ENCODE measurements around the gene CRMP1. TPM values are rescaled to one million over a fixed set of nuclear protein-coding genes. Genes with fewer than 3 reads are reported as not detected.

CRMP1 gene
- total and polyA plus RNA-seq, 2 of the 8 experiments (the other 6 are each of a cell fraction or from before 2014, with no cell fraction given): 120 to 131 TPM

DNA sequence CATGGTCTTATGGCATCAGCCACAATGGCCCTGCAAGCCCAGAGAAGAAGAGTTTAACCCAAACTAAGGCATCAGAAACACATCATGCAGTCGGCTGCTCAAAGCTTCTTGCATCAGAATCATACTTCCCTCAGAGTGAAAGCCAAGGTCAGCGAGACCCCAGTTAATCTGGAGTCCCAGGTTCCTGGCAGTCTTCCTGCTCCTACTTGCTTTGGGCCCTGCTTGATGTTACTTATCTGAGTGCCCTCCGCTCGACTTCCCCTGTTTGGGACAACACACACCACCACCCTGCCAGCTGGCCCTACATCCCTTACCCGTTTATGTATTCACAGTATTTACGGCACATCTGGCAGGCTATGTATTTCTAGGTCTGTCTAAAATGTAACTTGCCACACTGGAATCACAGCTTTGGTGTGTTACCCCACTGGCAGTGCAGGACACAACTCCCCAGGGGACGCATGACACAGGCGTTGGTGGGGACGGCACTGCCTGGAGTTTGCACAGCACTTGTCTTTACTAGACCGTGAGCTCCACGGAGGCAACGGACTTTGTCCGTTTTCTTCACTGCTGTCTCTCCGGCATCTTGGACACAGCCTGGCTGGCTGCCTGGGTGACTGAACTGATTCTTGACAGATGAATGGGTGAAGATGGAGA lies 22.8 kb downstream of the CRMP1 start (continued):
- TF ChIP-seq, protein P1, sequence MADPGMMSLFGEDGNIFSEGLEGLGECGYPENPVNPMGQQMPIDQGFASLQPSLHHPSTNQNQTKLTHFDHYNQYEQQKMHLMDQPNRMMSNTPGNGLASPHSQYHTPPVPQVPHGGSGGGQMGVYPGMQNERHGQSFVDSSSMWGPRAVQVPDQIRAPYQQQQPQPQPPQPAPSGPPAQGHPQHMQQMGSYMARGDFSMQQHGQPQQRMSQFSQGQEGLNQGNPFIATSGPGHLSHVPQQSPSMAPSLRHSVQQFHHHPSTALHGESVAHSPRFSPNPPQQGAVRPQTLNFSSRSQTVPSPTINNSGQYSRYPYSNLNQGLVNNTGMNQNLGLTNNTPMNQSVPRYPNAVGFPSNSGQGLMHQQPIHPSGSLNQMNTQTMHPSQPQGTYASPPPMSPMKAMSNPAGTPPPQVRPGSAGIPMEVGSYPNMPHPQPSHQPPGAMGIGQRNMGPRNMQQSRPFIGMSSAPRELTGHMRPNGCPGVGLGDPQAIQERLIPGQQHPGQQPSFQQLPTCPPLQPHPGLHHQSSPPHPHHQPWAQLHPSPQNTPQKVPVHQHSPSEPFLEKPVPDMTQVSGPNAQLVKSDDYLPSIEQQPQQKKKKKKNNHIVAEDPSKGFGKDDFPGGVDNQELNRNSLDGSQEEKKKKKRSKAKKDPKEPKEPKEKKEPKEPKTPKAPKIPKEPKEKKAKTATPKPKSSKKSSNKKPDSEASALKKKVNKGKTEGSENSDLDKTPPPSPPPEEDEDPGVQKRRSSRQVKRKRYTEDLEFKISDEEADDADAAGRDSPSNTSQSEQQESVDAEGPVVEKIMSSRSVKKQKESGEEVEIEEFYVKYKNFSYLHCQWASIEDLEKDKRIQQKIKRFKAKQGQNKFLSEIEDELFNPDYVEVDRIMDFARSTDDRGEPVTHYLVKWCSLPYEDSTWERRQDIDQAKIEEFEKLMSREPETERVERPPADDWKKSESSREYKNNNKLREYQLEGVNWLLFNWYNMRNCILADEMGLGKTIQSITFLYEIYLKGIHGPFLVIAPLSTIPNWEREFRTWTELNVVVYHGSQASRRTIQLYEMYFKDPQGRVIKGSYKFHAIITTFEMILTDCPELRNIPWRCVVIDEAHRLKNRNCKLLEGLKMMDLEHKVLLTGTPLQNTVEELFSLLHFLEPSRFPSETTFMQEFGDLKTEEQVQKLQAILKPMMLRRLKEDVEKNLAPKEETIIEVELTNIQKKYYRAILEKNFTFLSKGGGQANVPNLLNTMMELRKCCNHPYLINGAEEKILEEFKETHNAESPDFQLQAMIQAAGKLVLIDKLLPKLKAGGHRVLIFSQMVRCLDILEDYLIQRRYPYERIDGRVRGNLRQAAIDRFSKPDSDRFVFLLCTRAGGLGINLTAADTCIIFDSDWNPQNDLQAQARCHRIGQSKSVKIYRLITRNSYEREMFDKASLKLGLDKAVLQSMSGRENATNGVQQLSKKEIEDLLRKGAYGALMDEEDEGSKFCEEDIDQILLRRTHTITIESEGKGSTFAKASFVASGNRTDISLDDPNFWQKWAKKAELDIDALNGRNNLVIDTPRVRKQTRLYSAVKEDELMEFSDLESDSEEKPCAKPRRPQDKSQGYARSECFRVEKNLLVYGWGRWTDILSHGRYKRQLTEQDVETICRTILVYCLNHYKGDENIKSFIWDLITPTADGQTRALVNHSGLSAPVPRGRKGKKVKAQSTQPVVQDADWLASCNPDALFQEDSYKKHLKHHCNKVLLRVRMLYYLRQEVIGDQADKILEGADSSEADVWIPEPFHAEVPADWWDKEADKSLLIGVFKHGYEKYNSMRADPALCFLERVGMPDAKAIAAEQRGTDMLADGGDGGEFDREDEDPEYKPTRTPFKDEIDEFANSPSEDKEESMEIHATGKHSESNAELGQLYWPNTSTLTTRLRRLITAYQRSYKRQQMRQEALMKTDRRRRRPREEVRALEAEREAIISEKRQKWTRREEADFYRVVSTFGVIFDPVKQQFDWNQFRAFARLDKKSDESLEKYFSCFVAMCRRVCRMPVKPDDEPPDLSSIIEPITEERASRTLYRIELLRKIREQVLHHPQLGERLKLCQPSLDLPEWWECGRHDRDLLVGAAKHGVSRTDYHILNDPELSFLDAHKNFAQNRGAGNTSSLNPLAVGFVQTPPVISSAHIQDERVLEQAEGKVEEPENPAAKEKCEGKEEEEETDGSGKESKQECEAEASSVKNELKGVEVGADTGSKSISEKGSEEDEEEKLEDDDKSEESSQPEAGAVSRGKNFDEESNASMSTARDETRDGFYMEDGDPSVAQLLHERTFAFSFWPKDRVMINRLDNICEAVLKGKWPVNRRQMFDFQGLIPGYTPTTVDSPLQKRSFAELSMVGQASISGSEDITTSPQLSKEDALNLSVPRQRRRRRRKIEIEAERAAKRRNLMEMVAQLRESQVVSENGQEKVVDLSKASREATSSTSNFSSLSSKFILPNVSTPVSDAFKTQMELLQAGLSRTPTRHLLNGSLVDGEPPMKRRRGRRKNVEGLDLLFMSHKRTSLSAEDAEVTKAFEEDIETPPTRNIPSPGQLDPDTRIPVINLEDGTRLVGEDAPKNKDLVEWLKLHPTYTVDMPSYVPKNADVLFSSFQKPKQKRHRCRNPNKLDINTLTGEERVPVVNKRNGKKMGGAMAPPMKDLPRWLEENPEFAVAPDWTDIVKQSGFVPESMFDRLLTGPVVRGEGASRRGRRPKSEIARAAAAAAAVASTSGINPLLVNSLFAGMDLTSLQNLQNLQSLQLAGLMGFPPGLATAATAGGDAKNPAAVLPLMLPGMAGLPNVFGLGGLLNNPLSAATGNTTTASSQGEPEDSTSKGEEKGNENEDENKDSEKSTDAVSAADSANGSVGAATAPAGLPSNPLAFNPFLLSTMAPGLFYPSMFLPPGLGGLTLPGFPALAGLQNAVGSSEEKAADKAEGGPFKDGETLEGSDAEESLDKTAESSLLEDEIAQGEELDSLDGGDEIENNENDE (IDR thresholded peaks at IDR 0.05; ENCODE audit: insufficient replicate concordance, low read length): no peak

Measured in H1 (cell line).